PC-3 (cell line): ENCODE measurements around the gene WDFY4.

ENCODE experiments used
- EZH2 ChIP-seq: fragments of 300-600 bp; sonication (generic); IDR thresholded peaks from one replicate; pipeline ENCODE4 v1.6.1; 2017; ENCODE audit warnings: antibody characterized with exemption, mild to moderate bottlenecking, low read length; ENCODE audit not compliant: unreplicated experiment
- EZH2phosphoT487 ChIP-seq: fragments of 300-600 bp; sonication (generic); IDR thresholded peaks from 2 replicates; pipeline ENCODE4 v1.6.1; 2018; ENCODE audit warnings: mild to moderate bottlenecking, antibody characterized with exemption, low read length, borderline replicate concordance
- TF ChIP-seq, protein P1 (sequence below): fragments of 300-600 bp; sonication (generic); conservative IDR thresholded peaks from 2 replicates; pipeline ENCODE4 v1.5.1; 2017; ENCODE audit warnings: antibody characterized with exemption, low read depth, mild to moderate bottlenecking, low read length

DNA sequence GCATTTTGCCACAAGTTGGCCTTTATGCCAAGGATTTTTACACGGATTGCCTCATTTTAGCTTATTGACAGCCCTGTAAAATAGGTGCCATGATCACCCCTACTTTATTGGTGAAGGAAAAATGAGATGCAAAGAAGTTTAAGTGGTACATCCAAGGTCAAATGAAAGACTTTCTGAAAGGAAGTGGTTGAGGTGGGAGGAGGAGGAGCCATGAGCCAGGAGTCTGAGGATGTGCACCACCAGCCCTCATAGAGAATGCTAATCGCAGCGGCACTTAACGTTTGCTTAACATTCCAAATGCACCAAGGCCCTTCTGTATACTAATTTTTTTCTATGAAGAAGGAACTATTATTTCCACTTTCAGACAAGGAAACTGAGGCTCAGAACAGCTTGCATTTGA, 286.0 kb downstream of the WDFY4 start:
- TF ChIP-seq, protein P1, sequence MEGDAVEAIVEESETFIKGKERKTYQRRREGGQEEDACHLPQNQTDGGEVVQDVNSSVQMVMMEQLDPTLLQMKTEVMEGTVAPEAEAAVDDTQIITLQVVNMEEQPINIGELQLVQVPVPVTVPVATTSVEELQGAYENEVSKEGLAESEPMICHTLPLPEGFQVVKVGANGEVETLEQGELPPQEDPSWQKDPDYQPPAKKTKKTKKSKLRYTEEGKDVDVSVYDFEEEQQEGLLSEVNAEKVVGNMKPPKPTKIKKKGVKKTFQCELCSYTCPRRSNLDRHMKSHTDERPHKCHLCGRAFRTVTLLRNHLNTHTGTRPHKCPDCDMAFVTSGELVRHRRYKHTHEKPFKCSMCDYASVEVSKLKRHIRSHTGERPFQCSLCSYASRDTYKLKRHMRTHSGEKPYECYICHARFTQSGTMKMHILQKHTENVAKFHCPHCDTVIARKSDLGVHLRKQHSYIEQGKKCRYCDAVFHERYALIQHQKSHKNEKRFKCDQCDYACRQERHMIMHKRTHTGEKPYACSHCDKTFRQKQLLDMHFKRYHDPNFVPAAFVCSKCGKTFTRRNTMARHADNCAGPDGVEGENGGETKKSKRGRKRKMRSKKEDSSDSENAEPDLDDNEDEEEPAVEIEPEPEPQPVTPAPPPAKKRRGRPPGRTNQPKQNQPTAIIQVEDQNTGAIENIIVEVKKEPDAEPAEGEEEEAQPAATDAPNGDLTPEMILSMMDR = no peak
- TF ChIP-seq EZH2phosphoT487 = no peak
- no peak for TF ChIP-seq EZH2
